ENCODE measurements around the gene HIBADH. TPM values are rescaled to one million over a fixed set of nuclear protein-coding genes. Genes with fewer than 3 reads are reported as not detected.

HIBADH gene
- total and polyA plus RNA-seq, 3 donors from 2014 or later, result 49.8 to 77.4 (median 69.9) TPM

DNA sequence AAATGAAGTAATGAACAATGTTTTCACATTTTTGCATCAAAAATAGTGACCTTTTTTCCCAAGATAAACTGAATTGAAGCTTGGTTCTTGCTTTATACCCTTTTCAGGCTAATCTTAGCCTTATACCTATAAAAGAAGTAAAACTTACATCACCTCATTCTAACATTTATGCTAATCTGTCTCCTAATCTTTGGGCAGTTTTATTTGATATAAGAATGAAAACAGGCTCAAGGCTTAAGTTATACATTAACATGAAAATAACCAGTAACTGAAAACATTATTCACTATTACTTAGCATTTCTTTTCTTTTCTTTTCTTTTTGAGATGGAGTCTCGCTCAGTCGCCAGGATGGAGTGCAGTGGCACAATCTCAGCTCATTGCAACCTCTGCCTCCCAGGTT lies 113.1 kb downstream of the HIBADH start:
- Histone ChIP-seq H3K36me3 (ENCODE audit: low read depth, missing control alignments) (no peaks in the 10 kb centered on the region), H3K9me3 (no peaks in the 10 kb centered on the region), H3K4me3 (no peak overlapping the region), H3K27ac (no peak overlapping the region), H3K27me3 (no peaks in the 10 kb centered on the region), H3K4me1 (no peaks in the 10 kb centered on the region)
- 89 to 95% methylated on average over 2 of the region's 2 CpGs for WGBS, 2 donors
- intact Hi-C loops (cut with DNase I; ENCODE audit: low total_unique reads), result no loop called here
- DNase-seq, result no peak
- TF ChIP-seq, protein P1, sequence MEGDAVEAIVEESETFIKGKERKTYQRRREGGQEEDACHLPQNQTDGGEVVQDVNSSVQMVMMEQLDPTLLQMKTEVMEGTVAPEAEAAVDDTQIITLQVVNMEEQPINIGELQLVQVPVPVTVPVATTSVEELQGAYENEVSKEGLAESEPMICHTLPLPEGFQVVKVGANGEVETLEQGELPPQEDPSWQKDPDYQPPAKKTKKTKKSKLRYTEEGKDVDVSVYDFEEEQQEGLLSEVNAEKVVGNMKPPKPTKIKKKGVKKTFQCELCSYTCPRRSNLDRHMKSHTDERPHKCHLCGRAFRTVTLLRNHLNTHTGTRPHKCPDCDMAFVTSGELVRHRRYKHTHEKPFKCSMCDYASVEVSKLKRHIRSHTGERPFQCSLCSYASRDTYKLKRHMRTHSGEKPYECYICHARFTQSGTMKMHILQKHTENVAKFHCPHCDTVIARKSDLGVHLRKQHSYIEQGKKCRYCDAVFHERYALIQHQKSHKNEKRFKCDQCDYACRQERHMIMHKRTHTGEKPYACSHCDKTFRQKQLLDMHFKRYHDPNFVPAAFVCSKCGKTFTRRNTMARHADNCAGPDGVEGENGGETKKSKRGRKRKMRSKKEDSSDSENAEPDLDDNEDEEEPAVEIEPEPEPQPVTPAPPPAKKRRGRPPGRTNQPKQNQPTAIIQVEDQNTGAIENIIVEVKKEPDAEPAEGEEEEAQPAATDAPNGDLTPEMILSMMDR (IDR thresholded peaks at IDR 0.05), result no peak
- TF ChIP-seq POLR2A (IDR thresholded peaks at IDR 0.05), result no peak

DNA sequence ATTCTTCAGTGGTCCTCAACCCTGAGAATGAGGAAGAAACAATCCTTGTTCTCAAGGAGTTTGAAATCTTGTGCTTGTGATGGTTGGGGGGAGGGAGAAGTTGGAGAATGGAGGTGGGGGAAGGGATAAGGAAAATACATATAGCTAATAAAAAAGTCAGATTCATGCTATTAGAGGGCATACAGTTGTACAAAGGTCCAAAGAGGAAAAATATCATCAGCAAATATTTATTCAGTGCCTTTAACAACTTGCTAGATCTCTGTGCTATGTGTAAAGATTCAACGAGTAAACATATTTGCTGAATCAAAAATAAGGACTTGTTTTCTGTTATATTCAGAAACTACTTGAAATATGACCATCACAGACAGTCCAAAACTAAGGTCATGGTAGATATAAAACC lies 114.4 kb downstream of the HIBADH start:
- intact Hi-C loops (cut with DNase I; ENCODE audit: low total_unique reads), result no loop called here
- TF ChIP-seq, protein P1 (IDR thresholded peaks at IDR 0.05), result no peak
- TF ChIP-seq POLR2A (IDR thresholded peaks at IDR 0.05), result no peak
- WGBS, 2 donors, result 96 to 100% methylated on average over 1 of the region's 1 CpG
- DNase-seq, result no peak
- no peaks in the 10 kb centered on the region for H3K27me3 ChIP-seq
- H3K36me3 ChIP-seq (ENCODE audit: low read depth, missing control alignments), result no peaks in the 10 kb centered on the region
- H3K4me1 ChIP-seq, result no peaks in the 10 kb centered on the region
- no peaks in the 10 kb centered on the region for H3K9me3 ChIP-seq
- H3K4me3 ChIP-seq, result no peak overlapping the region
- no peak overlapping the region for H3K27ac ChIP-seq

DNA sequence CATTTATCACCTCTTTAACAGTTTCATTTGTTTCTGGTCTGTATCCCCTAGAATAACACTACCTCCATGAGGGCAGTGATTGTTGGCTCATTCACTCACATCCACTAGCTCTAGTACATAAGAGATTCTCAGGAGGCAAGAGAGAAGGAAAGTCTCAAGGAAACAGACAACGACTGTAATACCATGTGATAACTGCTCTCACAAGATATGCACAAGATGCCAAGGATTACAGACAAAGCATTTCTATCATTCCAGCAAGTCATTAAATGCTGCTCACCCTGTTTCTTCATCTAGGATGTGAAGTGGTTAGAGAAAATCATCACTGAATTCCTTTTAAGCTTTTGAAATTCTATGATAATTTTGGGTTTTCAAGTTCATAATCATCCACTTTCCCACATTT lies 115.3 kb downstream of the HIBADH start:
- intact Hi-C loops (cut with DNase I; ENCODE audit: low total_unique reads), result no loop called here
- no peak for DNase-seq

DNA sequence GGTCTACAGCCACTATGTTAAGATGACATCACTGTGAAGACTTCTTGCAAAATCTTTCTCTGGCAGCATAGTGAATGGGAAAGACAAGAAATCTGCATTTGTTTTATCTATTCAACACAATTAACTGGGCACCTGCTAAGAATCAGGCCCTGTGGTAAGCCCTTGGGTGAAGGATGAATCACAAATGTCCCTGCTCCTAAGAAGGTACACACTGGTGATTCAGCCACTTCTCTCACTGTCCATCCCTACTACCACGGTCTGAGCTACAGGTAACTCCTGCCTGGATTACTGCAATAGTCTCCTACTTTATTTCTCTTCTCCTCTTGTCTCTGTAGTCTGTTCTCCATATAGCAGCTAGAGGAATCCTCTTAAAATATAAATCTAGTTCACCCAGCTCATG lies 116.1 kb downstream of the HIBADH start:
- WGBS, 2 donors, result 80 to 85% methylated on average over 1 of the region's 1 CpG
- Histone ChIP-seq H3K4me1 (no peaks in the 10 kb centered on the region), H3K27ac (no peak overlapping the region), H3K4me3 (no peak overlapping the region), H3K27me3 (no peaks in the 10 kb centered on the region), H3K36me3 (ENCODE audit: low read depth, missing control alignments) (no peaks in the 10 kb centered on the region), H3K9me3 (no peaks in the 10 kb centered on the region)
- TF ChIP-seq POLR2A (IDR thresholded peaks at IDR 0.05), result no peak
- TF ChIP-seq, protein P1 (IDR thresholded peaks at IDR 0.05), result no peak
- intact Hi-C loops (cut with DNase I; ENCODE audit: low total_unique reads), result no loop called here
- DNase-seq, result no peak

More for the DNA sequence above, 115.3 kb downstream of the HIBADH start:
- no peaks in the 10 kb centered on the region for H3K36me3 ChIP-seq (ENCODE audit: low read depth, missing control alignments)
- H3K9me3 ChIP-seq, result no peaks in the 10 kb centered on the region
- H3K27ac ChIP-seq, result no peak overlapping the region
- H3K4me3 ChIP-seq, result no peak overlapping the region
- H3K4me1 ChIP-seq, result no peaks in the 10 kb centered on the region
- 30 to 50% methylated on average over 1 of the region's 1 CpG for WGBS, 2 donors
- no peaks in the 10 kb centered on the region for H3K27me3 ChIP-seq
- TF ChIP-seq, protein P1 (IDR thresholded peaks at IDR 0.05), result no peak
- no peak for TF ChIP-seq POLR2A (IDR thresholded peaks at IDR 0.05)

DNA sequence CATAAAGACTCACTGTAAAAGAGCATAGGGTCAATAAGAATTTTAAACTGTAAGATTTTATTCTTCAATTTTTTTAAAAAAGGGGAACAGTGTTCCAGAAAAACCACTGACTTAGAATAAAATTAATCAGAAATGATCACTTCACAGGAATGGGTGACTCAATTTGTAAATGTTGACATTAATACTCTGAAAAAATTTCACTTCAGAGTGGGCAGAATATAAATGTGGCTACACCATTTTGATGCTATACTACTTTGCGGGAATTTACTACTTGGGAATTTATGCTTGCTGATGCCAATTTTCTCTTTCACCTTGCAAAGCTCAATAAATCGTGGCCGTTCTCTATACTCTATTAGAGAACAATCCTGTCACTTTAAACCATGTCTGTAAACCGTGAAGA lies 126.9 kb downstream of the HIBADH start:
- Histone ChIP-seq H3K36me3 (ENCODE audit: low read depth, missing control alignments) (no peaks in the 10 kb centered on the region), H3K4me3 (no peak overlapping the region), H3K4me1 (no peaks in the 10 kb centered on the region), H3K9me3 (no peaks in the 10 kb centered on the region), H3K27me3 (no peaks in the 10 kb centered on the region), H3K27ac (no peak overlapping the region)
- DNase-seq, result no peak
- WGBS, 2 donors, result 91 to 93% methylated on average over 4 of the region's 4 CpGs
- intact Hi-C loops (cut with DNase I; ENCODE audit: low total_unique reads), result no loop called here
- TF ChIP-seq, protein P1 (IDR thresholded peaks at IDR 0.05), result no peak
- TF ChIP-seq POLR2A (IDR thresholded peaks at IDR 0.05), result no peak

Data from testis (tissue), 3 donors.